ENCODE measurements around the gene HTRA3.
"Not testable (repeated sequence)": the region's sequence is repeated elsewhere in the genome, so short reads cannot be mapped to it uniquely, and the experiment has no call there.

HTRA3 gene

DNA sequence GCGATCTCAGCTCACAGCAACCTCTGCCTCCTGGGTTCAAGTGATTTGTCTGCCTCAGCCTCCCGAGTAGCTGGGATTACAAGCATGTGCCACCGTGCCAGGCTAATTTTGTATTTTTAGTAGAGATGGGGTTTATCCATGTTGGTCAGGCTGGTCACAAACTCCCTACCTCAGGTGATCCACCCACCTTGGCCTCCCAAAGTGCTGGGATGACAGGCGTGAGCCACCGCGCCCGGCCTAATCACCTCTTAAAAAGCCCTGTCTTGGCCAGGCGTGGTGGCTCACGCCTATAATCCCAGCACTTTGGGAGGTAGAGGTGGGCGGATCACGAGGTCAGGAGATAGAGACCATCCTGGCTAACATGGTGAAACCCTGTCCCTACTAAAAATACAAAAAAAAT, 79.7 kb downstream of the HTRA3 start:
- DNase-seq, result not testable (repeated sequence)

DNA sequence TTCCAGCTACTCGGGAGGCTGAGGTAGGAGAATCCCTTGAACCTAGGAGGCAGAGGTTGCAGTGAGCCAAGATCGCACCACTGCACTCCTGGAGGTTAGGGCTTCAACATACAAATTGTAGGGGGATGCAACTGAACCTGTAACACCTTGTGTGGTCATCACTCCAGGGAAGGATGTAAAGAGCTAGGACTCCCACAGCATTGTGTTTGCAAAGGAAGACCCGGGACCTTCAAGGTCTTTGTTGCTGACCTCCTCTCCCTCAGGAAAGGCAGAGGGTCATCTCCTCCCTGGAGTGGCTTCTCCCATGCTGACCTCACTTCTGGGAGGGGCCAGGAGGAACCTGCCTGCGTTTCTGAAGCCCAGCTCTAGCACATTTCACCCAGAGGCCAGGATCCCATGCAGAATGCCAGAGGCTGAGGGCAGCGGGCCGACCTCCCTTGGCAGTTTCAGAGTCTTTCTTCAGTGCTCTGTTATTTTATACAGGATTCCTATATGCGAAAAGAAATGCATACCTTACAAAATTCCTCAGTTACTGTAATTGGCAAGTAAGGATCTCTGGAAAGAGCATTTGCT, 80.2 kb downstream of the HTRA3 start:
- no peak for DNase-seq

DNA sequence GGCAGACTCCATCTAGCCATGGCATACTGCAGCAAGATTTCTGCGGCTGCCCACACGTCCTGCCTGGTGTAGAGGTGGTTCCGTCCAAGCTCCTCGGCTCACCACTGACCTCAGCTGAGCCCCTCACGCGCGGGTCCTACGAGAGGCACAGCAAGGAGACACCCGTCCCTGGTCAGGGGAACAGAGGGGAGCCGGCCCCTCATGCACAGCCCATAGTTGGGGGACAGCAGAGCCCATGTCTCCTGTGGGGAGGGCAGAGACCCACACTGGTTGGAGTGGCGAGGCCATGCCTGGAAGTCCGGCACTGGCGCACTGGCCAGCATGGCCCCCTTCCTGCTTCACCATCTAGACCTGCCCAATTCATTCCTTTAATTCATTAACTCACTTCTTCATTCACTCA, 80.8 kb downstream of the HTRA3 start:
- DNase-seq, result no peak

DNA sequence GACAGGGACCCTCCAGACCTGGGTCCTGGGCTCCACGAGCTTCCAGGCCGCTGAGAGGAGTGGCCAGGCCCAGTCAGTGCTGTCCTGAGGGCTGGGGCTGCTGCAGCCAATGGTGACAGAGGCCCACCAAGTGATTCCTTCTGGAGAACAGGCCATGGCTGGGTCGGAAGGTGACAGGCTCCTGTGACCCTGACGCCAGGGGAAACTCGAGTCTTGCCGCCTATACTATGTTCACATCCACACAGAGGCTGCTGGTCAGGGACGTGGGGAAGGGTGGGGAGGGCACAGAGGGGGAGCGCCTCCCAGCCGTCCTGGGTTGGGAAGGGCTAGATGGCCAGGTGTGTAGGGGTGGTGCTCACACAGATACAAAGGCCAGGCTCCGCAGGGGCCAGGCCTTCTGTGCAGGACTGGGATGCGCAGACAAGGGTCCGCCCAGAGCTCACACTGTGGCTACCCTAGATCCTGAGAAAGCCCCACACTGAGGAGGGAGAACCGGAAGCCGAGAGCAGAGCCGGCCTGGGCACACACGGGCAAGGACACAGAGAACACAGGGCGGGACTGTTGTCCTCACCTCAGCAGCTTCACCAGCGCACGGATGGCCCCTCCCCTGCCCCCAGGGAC, 81.4 kb downstream of the HTRA3 start:
- DNase-seq, result no peak

DNA sequence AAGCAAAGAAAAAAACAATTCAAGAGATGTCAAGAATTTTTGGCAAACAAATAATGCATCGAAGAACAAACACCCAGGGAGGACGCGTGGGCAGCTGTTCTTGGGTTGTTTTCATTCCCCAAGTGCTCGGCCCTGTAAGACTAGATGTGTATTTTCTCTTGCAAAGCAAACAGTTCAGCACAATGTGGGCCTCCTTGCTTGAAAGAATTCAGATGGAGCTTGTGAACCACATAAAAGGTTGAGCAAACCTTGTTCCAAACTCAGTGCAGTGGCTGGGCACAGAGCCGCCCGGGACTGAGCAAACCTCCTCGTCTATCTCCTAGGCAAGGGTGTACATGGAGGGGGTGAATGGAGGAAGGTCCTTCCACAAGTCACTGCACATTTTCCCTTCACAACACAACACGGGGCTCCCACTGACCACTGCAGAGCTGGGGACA, 82.4 kb downstream of the HTRA3 start:
- DNase-seq, result no peak

DNA sequence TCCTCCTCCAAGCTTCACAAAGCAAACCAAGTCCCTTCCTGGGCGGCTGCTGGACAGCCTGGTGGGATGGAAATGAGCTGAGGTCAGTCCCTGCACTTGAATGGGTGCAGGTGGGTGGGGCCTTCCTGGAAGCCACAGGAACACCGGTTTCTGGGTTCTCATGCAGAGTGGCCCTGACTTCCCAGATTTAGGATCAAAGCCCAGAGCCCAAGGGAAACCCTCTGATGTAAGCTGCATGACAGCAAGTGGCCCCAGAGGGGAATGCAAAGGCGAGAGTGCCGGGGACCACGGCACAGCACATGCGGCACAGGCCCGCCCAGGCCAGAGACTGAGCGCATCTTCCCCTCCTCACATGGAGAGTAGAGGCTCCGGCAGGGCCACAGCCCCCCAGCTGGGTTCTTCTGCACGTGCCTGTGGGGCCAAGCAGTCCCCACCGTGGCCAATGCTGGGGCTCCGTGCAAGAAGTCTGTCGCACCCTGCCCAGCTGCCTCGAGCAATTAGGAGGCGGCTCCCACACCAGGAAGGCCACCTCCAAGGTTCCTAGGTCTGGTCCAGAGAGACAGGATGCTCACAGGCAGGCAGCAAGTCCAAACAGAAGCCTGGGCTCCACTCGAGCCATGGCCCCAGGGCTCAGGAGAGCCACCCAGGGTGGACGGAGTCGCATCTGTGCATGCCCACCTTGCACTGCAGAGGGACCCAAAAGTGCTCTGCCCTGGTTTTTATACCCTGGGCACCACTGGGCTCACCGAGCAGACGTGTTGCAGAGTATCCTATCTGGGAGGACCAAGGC, 83.0 kb downstream of the HTRA3 start:
- no peak for DNase-seq

DNA sequence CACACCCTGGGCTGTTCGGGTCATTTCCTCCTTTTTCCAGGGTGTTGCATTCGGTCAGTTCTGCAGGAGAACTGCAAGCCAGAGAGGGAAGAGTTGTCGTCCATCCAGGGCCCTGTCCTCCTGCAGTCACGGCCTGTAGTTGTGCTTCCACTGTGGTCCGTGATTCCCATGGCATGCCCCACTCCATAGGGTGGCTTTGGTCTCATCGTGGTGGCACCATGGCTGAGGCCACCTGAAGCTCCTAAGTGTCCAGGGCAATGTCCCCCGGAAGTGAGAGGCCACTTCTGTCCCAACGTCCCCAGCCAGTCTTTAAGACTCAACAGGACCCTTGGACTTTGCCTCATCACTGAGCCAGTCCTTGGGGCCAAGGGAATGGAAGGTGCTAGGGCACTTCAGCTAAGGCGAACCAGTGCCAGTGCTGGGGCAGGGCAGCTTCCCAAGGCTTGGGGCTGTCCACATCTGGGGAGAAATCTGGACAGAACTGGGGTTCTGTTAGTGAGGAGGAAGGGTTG, 83.7 kb downstream of the HTRA3 start:
- DNase-seq, result no peak

DNA sequence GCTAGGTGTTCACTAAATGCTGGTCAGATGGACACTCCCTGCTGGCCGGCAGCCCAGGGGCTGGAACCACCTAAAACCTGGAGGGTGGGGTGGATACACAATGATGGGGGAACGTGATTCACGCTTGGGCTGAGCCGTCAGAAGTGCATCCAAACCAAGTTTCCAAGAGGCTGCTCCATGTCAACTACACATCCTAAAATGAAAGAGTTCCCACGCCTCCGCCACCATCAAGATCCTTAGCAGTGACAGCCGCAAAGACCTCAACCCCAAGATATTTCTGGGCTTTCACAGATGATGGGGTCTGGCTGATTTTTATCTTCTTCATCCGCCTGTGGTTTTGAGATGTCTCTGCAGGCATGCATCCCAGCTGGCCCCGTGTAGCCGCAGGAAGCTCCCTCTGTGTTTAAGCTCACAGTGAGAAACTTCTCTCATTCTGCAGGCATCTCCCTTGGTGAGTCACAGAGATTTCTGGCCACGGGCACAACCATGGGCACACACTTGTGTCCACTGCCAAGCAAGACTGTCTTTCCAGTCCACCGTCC, 84.4 kb downstream of the HTRA3 start:
- no peak for DNase-seq

DNA sequence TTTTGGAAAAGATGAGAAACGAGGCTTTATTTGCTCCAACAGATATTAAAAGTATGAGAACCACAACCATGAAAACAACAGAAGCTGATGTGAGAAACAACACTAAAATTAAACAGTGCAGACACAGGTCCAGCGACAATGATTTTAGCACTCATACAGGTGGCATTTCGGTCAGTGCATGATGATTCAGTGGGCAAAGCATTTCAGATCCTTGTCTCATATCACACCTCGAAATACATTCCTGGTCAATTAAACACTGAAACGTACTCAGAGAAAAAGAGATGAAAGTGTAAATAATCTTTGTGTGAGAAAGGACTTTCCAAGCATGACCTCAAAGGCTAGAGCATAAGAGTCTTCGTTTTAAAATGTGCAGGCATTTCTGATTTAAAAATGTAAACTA, 85.8 kb downstream of the HTRA3 start:
- DNase-seq, result no peak

DNA sequence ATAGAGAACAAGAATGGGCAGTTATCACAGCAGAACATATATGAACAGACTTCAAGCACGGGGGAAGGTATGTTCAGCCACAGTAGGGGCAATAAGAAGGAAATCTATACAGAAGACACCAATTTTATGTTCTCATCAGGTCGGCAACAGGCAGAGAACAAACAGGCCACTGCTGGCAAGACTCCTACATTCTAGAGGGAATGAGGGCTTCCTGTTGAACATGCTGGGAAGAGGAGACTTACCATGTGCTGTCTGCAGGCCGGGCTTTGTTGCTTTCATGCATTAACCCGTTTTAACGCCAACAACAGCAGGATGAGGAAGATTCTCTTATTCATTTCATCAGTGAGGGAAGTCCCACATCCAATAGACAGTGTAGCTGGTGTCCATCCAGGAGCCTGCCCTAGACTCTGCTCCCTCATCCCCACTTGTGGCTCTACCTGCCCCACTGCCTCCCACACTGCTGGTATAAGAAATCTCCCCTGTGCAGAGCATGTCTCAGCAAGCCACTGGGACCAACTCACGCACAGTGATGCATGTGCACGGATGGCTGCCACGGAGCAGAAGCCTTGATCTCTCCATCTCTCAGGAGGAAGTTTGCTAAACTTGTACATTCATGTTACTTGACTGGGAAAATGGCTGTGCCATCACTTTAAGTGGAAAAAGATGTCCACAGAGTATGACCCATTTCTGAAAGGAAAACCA, 86.5 kb downstream of the HTRA3 start:
- no peak for DNase-seq
